Fibroblast of skin of left biceps (primary cell): ENCODE measurements around the gene IGFBP5.

Source experiments
- DNase-seq, 2 experiments: peaks; one replicate each; pipeline ENCODE4 v3.0.0-alpha.2; 2013; ENCODE audit warnings: low read depth in 2 of 2

The IGFBP5 gene

GRCh38 chr2:216688731-216689340 is 6.5 kb downstream of the IGFBP5 start:
- no peak for DNase-seq

GRCh38 chr2:216687646-216688045 is 7.7 kb downstream of the IGFBP5 start:
- DNase-seq: no peak

GRCh38 chr2:216687111-216687510 is 8.2 kb downstream of the IGFBP5 start:
- no peak for DNase-seq

GRCh38 chr2:216685327-216685875 is 9.9 kb downstream of the IGFBP5 start:
- no peak for DNase-seq

GRCh38 chr2:216683846-216684245 is 11.5 kb downstream of the IGFBP5 start:
- peak; percentile 82 to 83 for DNase-seq

GRCh38 chr2:216681683-216682082 is 13.7 kb downstream of the IGFBP5 start:
- no peak for DNase-seq

- no peak for DNase-seq
These were observed 14.3 kb downstream of the IGFBP5 start for GRCh38 chr2:216680951-216681629.

GRCh38 chr2:216679658-216680024 is 15.7 kb downstream of the IGFBP5 start:
- no peak for DNase-seq

GRCh38 chr2:216678813-216679657 is 16.3 kb downstream of the IGFBP5 start:
- DNase-seq: no peak

GRCh38 chr2:216678098-216678465 is 17.3 kb downstream of the IGFBP5 start:
- no peak for DNase-seq

GRCh38 chr2:216677439-216678097 is 17.8 kb downstream of the IGFBP5 start:
- no peak for DNase-seq

- no peak for DNase-seq
These were observed 18.7 kb downstream of the IGFBP5 start for GRCh38 chr2:216676630-216677029.

- DNase-seq: no peak
These were observed 21.0 kb downstream of the IGFBP5 start for GRCh38 chr2:216674376-216674775.

- no peak for DNase-seq
These were observed 21.7 kb downstream of the IGFBP5 start for GRCh38 chr2:216673609-216674008.

GRCh38 chr2:216673021-216673420 is 22.3 kb downstream of the IGFBP5 start:
- no peak for DNase-seq

GRCh38 chr2:216672466-216672865 is 22.9 kb downstream of the IGFBP5 start:
- DNase-seq: no peak

GRCh38 chr2:216671791-216672343 is 23.5 kb downstream of the IGFBP5 start:
- DNase-seq: no peak

GRCh38 chr2:216671081-216671411 is 24.3 kb downstream of the IGFBP5 start:
- no peak for DNase-seq

GRCh38 chr2:216670266-216671080 is 24.9 kb downstream of the IGFBP5 start:
- no peak for DNase-seq

- no peak for DNase-seq
These were observed 28.7 kb downstream of the IGFBP5 start for GRCh38 chr2:216666461-216667233.
